ENCODE results near the gene PLOD1. TPM values are rescaled to one million over a fixed set of nuclear protein-coding genes. Genes with fewer than 3 reads are reported as not detected.
A peak's percentile ranks its signal among the peaks of the same experiment; 100 is the strongest.

Gene PLOD1
- total and polyA plus RNA-seq, 10 of the 15 experiments (the other 5 are each of a cell fraction or from before 2014, with no cell fraction given) = 10.6 to 42.6 (median 29.3) TPM

DNA sequence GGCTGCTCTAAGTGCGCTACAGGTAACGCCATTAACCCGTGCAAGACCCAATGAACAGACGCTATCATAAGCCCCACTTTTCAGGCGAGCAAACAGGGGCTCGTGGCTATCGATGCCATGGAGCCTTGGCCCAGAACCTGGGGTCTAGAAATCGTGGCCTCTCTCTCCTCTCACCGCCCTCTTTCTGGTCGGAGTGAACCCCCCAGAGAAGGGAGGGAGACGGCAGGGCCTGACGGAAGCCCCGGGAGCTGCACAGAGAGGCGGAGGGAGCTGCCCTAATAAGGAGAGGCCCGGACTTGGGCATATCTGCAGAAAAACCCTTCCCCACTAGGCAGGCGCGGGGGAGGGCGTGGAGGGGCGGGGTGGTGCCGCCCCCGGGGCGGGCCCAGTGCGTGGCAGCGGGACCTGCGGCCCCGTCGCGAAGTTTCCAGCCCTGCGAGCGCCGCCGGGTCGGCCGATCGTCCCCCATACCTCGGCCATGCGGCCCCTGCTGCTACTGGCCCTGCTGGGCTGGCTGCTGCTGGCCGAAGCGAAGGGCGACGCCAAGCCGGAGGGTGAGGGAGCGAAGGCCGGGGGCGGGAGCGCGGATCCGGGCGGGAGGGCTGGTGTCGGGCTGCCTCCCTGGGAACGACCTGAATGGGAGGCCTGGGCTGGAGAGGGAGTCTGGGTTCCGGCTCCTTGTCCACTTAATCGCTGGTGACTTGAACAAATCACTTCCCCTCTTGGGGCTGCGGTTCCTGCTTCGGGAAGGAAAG lies at the start of gene PLOD1 (continued):
- TF ChIP-seq MXI1 (IDR thresholded peaks at IDR 0.05; ENCODE audit: low read depth, low read length) (peak; percentile 59; the same call in 1 of the 2 replicates), POLR2A (IDR thresholded peaks at IDR 0.05; ENCODE audit: low read depth, low read length) (peak; percentile 85), POLR2AphosphoS2 (IDR thresholded peaks at IDR 0.05; ENCODE audit: low read depth, low read length) (peak; percentile 66; the same call in 1 of the 2 replicates), RB1 (IDR thresholded peaks at IDR 0.05; ENCODE audit: borderline replicate concordance) (no peak; the same call in 1 of the 2 replicates), IKZF1 (conservative IDR thresholded peaks at IDR 0.05) (peak; percentile 57; the same call in 1 of the 2 replicates), EGR1 (IDR thresholded peaks at IDR 0.05; ENCODE audit: borderline replicate concordance in 1 of 2, low read depth in 2 of 2, low read length in 2 of 2) (peak in 1 of 2 experiments; percentile 71; a peak in 1 of 3 replicates), RELA (IDR thresholded peaks at IDR 0.05; ENCODE audit: borderline replicate concordance, partially characterized antibody) (no peak), SRF (IDR thresholded peaks at IDR 0.05; ENCODE audit: low read depth in 2 of 2, low read length in 2 of 2) (peak; percentile 95 to 99), BACH1 (IDR thresholded peaks at IDR 0.05; ENCODE audit: borderline replicate concordance) (0 out of 2 replicates have a peak, but pooled peaks have one; percentile 17), TAF1 (IDR thresholded peaks at IDR 0.05; ENCODE audit: borderline replicate concordance, low read depth, low read length) (peak; percentile 30; the same call in 1 of the 2 replicates), LARP7 (IDR thresholded peaks at IDR 0.05) (peak; percentile 37; the same call in 1 of the 2 replicates)
- TF ChIP-seq, protein P1, sequence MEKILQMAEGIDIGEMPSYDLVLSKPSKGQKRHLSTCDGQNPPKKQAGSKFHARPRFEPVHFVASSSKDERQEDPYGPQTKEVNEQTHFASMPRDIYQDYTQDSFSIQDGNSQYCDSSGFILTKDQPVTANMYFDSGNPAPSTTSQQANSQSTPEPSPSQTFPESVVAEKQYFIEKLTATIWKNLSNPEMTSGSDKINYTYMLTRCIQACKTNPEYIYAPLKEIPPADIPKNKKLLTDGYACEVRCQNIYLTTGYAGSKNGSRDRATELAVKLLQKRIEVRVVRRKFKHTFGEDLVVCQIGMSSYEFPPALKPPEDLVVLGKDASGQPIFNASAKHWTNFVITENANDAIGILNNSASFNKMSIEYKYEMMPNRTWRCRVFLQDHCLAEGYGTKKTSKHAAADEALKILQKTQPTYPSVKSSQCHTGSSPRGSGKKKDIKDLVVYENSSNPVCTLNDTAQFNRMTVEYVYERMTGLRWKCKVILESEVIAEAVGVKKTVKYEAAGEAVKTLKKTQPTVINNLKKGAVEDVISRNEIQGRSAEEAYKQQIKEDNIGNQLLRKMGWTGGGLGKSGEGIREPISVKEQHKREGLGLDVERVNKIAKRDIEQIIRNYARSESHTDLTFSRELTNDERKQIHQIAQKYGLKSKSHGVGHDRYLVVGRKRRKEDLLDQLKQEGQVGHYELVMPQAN (conservative IDR thresholded peaks at IDR 0.05) = peak; percentile 76
- TF ChIP-seq, protein P2, sequence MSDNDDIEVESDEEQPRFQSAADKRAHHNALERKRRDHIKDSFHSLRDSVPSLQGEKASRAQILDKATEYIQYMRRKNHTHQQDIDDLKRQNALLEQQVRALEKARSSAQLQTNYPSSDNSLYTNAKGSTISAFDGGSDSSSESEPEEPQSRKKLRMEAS (IDR thresholded peaks at IDR 0.05; ENCODE audit: low read depth, low read length) = no peak
- TF ChIP-seq, protein P3, sequence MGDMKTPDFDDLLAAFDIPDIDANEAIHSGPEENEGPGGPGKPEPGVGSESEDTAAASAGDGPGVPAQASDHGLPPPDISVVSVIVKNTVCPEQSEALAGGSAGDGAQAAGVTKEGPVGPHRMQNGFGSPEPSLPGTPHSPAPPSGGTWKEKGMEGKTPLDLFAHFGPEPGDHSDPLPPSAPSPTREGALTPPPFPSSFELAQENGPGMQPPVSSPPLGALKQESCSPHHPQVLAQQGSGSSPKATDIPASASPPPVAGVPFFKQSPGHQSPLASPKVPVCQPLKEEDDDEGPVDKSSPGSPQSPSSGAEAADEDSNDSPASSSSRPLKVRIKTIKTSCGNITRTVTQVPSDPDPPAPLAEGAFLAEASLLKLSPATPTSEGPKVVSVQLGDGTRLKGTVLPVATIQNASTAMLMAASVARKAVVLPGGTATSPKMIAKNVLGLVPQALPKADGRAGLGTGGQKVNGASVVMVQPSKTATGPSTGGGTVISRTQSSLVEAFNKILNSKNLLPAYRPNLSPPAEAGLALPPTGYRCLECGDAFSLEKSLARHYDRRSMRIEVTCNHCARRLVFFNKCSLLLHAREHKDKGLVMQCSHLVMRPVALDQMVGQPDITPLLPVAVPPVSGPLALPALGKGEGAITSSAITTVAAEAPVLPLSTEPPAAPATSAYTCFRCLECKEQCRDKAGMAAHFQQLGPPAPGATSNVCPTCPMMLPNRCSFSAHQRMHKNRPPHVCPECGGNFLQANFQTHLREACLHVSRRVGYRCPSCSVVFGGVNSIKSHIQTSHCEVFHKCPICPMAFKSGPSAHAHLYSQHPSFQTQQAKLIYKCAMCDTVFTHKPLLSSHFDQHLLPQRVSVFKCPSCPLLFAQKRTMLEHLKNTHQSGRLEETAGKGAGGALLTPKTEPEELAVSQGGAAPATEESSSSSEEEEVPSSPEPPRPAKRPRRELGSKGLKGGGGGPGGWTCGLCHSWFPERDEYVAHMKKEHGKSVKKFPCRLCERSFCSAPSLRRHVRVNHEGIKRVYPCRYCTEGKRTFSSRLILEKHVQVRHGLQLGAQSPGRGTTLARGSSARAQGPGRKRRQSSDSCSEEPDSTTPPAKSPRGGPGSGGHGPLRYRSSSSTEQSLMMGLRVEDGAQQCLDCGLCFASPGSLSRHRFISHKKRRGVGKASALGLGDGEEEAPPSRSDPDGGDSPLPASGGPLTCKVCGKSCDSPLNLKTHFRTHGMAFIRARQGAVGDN (IDR thresholded peaks at IDR 0.05) = peak; percentile 58; the same call in 1 of the 2 replicates
- TF ChIP-seq, protein P4, sequence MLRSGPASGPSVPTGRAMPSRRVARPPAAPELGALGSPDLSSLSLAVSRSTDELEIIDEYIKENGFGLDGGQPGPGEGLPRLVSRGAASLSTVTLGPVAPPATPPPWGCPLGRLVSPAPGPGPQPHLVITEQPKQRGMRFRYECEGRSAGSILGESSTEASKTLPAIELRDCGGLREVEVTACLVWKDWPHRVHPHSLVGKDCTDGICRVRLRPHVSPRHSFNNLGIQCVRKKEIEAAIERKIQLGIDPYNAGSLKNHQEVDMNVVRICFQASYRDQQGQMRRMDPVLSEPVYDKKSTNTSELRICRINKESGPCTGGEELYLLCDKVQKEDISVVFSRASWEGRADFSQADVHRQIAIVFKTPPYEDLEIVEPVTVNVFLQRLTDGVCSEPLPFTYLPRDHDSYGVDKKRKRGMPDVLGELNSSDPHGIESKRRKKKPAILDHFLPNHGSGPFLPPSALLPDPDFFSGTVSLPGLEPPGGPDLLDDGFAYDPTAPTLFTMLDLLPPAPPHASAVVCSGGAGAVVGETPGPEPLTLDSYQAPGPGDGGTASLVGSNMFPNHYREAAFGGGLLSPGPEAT (IDR thresholded peaks at IDR 0.05; ENCODE audit: low read depth) = peak; percentile 83

All from GM12878 (cell line).